H1 (cell line): ENCODE data around the gene GNAL. TPM values are rescaled to one million over a fixed set of nuclear protein-coding genes. Genes with fewer than 3 reads are reported as not detected.

ENCODE experiments used
- CTCF ChIA-PET: fragments of 300-600 bp; sonication (Branson Sonifier 250); formaldehyde crosslinking; loops from one replicate; lab custom pipeline; 2021; ENCODE audit not compliant: partially characterized antibody; lab: Charles Lee
- POLR2A ChIA-PET: fragments of 300-600 bp; sonication (Branson Sonifier 250); formaldehyde crosslinking; loops from one replicate; lab custom pipeline; 2021; ENCODE audit warnings: inconsistent platforms; ENCODE audit not compliant: partially characterized antibody; lab: Charles Lee
- DNase-seq, 2 experiments: peaks; one replicate each; pipeline versions ENCODE4 v3.0.0 to v3.0.0-alpha.2; 2010 to 2022; ENCODE audit warnings: low spot score in 2 of 2, low read depth in 1 of 2, mixed read lengths in 1 of 2
- FAIRE-seq: peaks from 2 replicates; lab custom pipeline; 2011; peaks lifted over from hg19 to GRCh38; lab: Jason Lieb, UNC
- H2AFZ ChIP-seq: 2 replicates; pipeline ENCODE4 v1.8.1; 2012; ENCODE audit warnings: low read length, inconsistent platforms
- H2AK5ac ChIP-seq: 2 replicates; pipeline ENCODE4 v1.6.1; 2013; ENCODE audit warnings: low read depth, low read length
- H2BK120ac ChIP-seq: replicated peaks from 2 replicates; pipeline ENCODE3; 2013; ENCODE audit warnings: low read depth, low read length, inconsistent platforms
- H2BK12ac ChIP-seq: 2 replicates; pipeline ENCODE4 v1.6.1; 2013; ENCODE audit warnings: low read depth, low read length
- H2BK15ac ChIP-seq: 2 replicates; pipeline ENCODE4 v1.6.1; 2013; ENCODE audit warnings: low read length
- H2BK20ac ChIP-seq: 2 replicates; pipeline ENCODE4 v1.6.1; 2013; ENCODE audit warnings: low read length
- H2BK5ac ChIP-seq: 2 replicates; pipeline ENCODE4 v1.6.1; 2013; ENCODE audit warnings: low read depth, low read length
- H3K14ac ChIP-seq: 2 replicates; pipeline ENCODE4 v1.6.1; 2013; ENCODE audit warnings: inconsistent platforms; ENCODE audit not compliant: insufficient read length
- H3K18ac ChIP-seq: 2 replicates; pipeline ENCODE4 v1.6.1; 2013; ENCODE audit warnings: low read length; ENCODE audit errors: extremely low read depth
- H3K23ac ChIP-seq: 2 replicates; pipeline ENCODE4 v1.6.1; 2013; ENCODE audit warnings: inconsistent platforms; ENCODE audit not compliant: insufficient read length
- H3K23me2 ChIP-seq: 2 replicates; pipeline ENCODE4 v1.6.1; 2013; ENCODE audit warnings: low read depth, low read length
- H3K27ac ChIP-seq: 2 replicates; pipeline ENCODE4 v1.6.1; 2011; ENCODE audit warnings: low read depth, low read length, inconsistent platforms
- H3K27me3 ChIP-seq, 4 experiments: replicated peaks in 1 of 4; 1 replicate in 1 of 4; 2 replicates in 3 of 4; pipeline versions ENCODE4 v1.6.1 to v1.8.1; 2011 to 2013; ENCODE audit warnings: low read length in 3 of 4, mild to moderate bottlenecking in 3 of 4, inconsistent platforms in 2 of 4, mixed read lengths in 2 of 4, moderate library complexity in 1 of 4; ENCODE audit not compliant: control insufficient read depth in 3 of 4, insufficient read depth in 3 of 4; ENCODE audit errors: extremely low read depth in 1 of 4
- H3K36me3 ChIP-seq, 4 experiments: 2 replicates each; pipeline versions ENCODE4 v1.6.1 to v1.8.1; 2011 to 2013; ENCODE audit warnings: mild to moderate bottlenecking in 4 of 4, low read length in 3 of 4, moderate library complexity in 2 of 4, control low read depth in 1 of 4, inconsistent platforms in 1 of 4; ENCODE audit not compliant: insufficient read depth in 4 of 4, control insufficient read depth in 2 of 4
- H3K4ac ChIP-seq: replicated peaks from 2 replicates; pipeline ENCODE3; 2013; ENCODE audit warnings: low read length, low read depth, mixed read lengths, inconsistent platforms; ENCODE audit not compliant: insufficient read length
- H3K4me1 ChIP-seq, 4 experiments: replicated peaks in 1 of 4; 1 replicate in 1 of 4; 2 replicates in 3 of 4; pipeline versions ENCODE4 v1.6.1 to v1.8.1; 2011 to 2013; ENCODE audit warnings: low read length in 3 of 4, inconsistent platforms in 2 of 4, mixed read lengths in 1 of 4; ENCODE audit not compliant: insufficient read depth in 4 of 4, control insufficient read depth in 3 of 4
- H3K4me2 ChIP-seq, 2 experiments: 2 replicates each; pipeline versions ENCODE4 v1.6.1 to v1.8.1; 2011 to 2013; ENCODE audit warnings: low read depth in 2 of 2, low read length in 2 of 2, control low read depth in 1 of 2, inconsistent platforms in 1 of 2, mild to moderate bottlenecking in 1 of 2; ENCODE audit not compliant: insufficient read depth in 1 of 2
- H3K4me3 ChIP-seq, 4 experiments: fragments of 200-600, 300-600 bp in 1 of 4; sonication (generic), shearing (Covaris generic), sonication (Bioruptor Twin) in 1 of 4; 2 replicates each; pipeline versions ENCODE4 v1.5.1 to v1.8.1; 2011 to 2016; ENCODE audit warnings: low read length in 4 of 4, low read depth in 3 of 4, control low read depth in 2 of 4, inconsistent platforms in 2 of 4, mild to moderate bottlenecking in 2 of 4, mixed read lengths in 1 of 4, moderate library complexity in 1 of 4; ENCODE audit not compliant: insufficient read depth in 2 of 4; ENCODE audit errors: extremely low read depth in 1 of 4
- H3K56ac ChIP-seq: replicated peaks from 2 replicates; pipeline ENCODE3; 2013; ENCODE audit warnings: low read depth, mild to moderate bottlenecking, mixed read lengths, low read length, inconsistent platforms; ENCODE audit not compliant: insufficient read length
- H3K79me1 ChIP-seq: 2 replicates; pipeline ENCODE4 v1.6.1; 2013; ENCODE audit warnings: low read depth, low read length, control low read depth
- H3K79me2 ChIP-seq, 2 experiments: 2 replicates each; pipeline versions ENCODE4 v1.6.1 to v1.8.1; 2012 to 2013; ENCODE audit warnings: low read length in 2 of 2, mild to moderate bottlenecking in 2 of 2, inconsistent platforms in 1 of 2; ENCODE audit not compliant: insufficient read depth in 2 of 2, control insufficient read depth in 1 of 2
- H3K9ac ChIP-seq, 4 experiments: replicated peaks in 1 of 4; 1 replicate in 1 of 4; 2 replicates in 3 of 4; pipeline versions ENCODE4 v1.6.1 to v1.8.1; 2011 to 2013; ENCODE audit warnings: low read depth in 3 of 4, low read length in 3 of 4, control low read depth in 2 of 4, mild to moderate bottlenecking in 2 of 4, moderate library complexity in 2 of 4, inconsistent platforms in 1 of 4; ENCODE audit errors: extremely low read depth in 1 of 4
- H3K9me3 ChIP-seq, 2 experiments: 2 replicates each; pipeline versions ENCODE4 v1.6.1 to v1.8.1; 2012 to 2013; ENCODE audit warnings: mild to moderate bottlenecking in 2 of 2, moderate library complexity in 2 of 2, control low read depth in 1 of 2, inconsistent platforms in 1 of 2, low read depth in 1 of 2, low read length in 1 of 2, mixed read lengths in 1 of 2; ENCODE audit not compliant: insufficient read depth in 2 of 2
- H4K20me1 ChIP-seq, 2 experiments: replicated peaks in 1 of 2; 2 replicates each; pipeline versions ENCODE3 to v1.8.1; 2011 to 2013; ENCODE audit warnings: inconsistent platforms in 2 of 2, low read length in 2 of 2, mild to moderate bottlenecking in 1 of 2; ENCODE audit not compliant: insufficient read depth in 2 of 2, control insufficient read depth in 1 of 2
- H4K5ac ChIP-seq: 2 replicates; pipeline ENCODE4 v1.6.1; 2013; ENCODE audit warnings: low read length, low read depth, mixed read lengths, inconsistent platforms; ENCODE audit not compliant: insufficient read length
- H4K8ac ChIP-seq: 2 replicates; pipeline ENCODE4 v1.8.0; 2013; ENCODE audit warnings: mild to moderate bottlenecking, moderate library complexity, low read length, inconsistent platforms; ENCODE audit not compliant: insufficient read depth; ENCODE audit errors: extremely low read depth
- H4K91ac ChIP-seq: replicated peaks from 2 replicates; pipeline ENCODE3; 2013; ENCODE audit warnings: low read length, mixed read lengths, inconsistent platforms; ENCODE audit not compliant: insufficient read length
- GABPA ChIP-seq: IDR thresholded peaks from 2 replicates; pipeline ENCODE4 v1.6.1; 2011; ENCODE audit warnings: mild to moderate bottlenecking, low read length, moderate library complexity, borderline replicate concordance; ENCODE audit not compliant: insufficient read depth
- SIX5 ChIP-seq: IDR thresholded peaks from 2 replicates; pipeline ENCODE4 v1.6.1; 2011; ENCODE audit warnings: mild to moderate bottlenecking, low read depth, low read length
- WGBS, 2 experiments: shearing (Covaris generic) in 1 of 2; methylation state at CpG; one replicate each; pipeline versions ENCODE4 v1.1.6 to v1.1.7; 2013 to 2015; ENCODE audit warnings: low lambda C conversion rate in 2 of 2, mixed read lengths in 2 of 2, inconsistent platforms in 1 of 2, low coverage in 1 of 2, missing lambda C conversion rate in 1 of 2; ENCODE audit not compliant: insufficient replicate concordance in 2 of 2, insufficient coverage in 1 of 2, insufficient read length in 1 of 2; ENCODE audit errors: extremely low coverage in 1 of 2, missing lambda C conversion rate in 1 of 2; 5-methylcytosine and 5-hydroxymethylcytosine counted together
- polyA plus RNA-seq, 7 experiments: library from polyadenylated mRNA; depleted of rRNA in 3 of 7; stranded (reverse) in 5 of 7; unstranded in 2 of 7; fragments of >200 nt in 5 of 7; fragments of 200-250 nt in 2 of 7; gene quantifications; 1 replicate in 5 of 7; 2 replicates in 1 of 7; 4 replicates in 1 of 7; pipeline versions ENCODE4 v1.2.1 to v1.2.3, GENCODE V29; 2011 to 2013; ENCODE audit warnings: missing spikeins in 2 of 7, mixed read lengths in 2 of 7
- total RNA-seq: library from RNA; stranded (reverse); fragmentation: NEBNext Ultra II Directional; extraction: Animal tissue kit (Norgen Biotek cat#: 25700); gene quantifications from 2 replicates; pipeline ENCODE4 v1.2.1, GENCODE V29; 2021
- TF ChIP-seq, protein P1 (sequence below): IDR thresholded peaks from 2 replicates; pipeline ENCODE4 v1.6.1; 2012; ENCODE audit warnings: inconsistent platforms
- TF ChIP-seq, protein P2 (sequence below): IDR thresholded peaks from 2 replicates; pipeline ENCODE4 v1.6.1; 2012; ENCODE audit warnings: inconsistent platforms

GNAL gene
- total and polyA plus RNA-seq, 2 of the 8 experiments (the other 6 are each of a cell fraction or from before 2014, with no cell fraction given): 13.2 to 18.3 TPM

DNA sequence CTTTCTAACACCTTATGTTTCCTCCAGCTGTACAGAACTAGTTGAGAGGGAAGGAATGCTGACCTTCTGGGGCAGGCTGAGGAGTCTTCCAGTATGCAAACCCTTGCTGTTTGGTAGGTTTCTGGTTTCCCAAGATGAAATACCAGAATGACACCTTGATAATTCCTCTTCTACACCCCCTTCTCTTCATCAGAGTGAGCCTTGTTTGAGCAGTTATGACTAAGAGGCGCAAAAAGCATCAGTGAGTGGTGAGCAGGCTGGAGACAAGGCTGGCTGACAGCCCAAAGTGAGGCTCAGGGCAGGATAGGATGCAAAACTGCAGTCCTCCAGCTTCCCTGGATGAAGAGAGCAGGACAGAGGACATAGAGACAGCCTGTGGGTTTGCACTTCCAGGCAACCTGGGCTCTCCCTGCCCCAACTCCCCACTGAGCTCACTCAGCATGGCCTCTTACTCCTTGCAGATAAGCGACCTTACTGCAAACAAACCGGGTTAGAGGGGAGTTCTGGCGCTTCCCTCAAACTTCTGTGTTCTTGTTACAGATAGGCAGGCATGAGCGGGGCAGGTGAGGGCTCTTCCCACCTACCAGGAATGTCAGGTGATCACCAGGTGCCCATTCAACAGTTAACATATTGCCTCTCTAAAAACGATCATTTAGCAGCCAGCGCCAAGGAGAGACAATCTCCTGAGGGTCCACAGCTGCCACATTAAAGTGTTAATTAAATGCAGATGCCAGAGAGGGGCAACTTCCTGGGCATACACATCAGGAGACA is 213.6 kb downstream of the GNAL start:
- H3K27me3 ChIP-seq: no peaks in the 10 kb centered on the region
- H4K5ac ChIP-seq: no peak overlapping the region
- no peak overlapping the region for H3K23ac ChIP-seq
- H3K4me3 ChIP-seq: no peak overlapping the region
- H2BK12ac ChIP-seq: no peak overlapping the region; the same call in 1 of the 2 replicates
- H2BK5ac ChIP-seq: peak overlapping the region; percentile 46; the same call in 1 of the 2 replicates
- H3K27ac ChIP-seq: no peak overlapping the region
- H4K20me1 ChIP-seq: no peaks in the 10 kb centered on the region
- H3K36me3 ChIP-seq: no peaks in the 10 kb centered on the region
- FAIRE-seq: no peak
- no peak overlapping the region for H3K56ac ChIP-seq
- H3K79me2 ChIP-seq: no peaks in the 10 kb centered on the region
- 52% methylated on average over 7 of the region's 7 CpGs; no CpG with 5 or more reads in 1 of the 2 experiments for WGBS, 2 experiments
- H3K4ac ChIP-seq: no peak overlapping the region
- no peak overlapping the region for H3K9ac ChIP-seq
- H3K9me3 ChIP-seq: no peaks in the 10 kb centered on the region
- H4K91ac ChIP-seq: no peak overlapping the region
- H3K4me1 ChIP-seq: peaks cover 3 to 21% (median 15%) of the 10 kb centered on the region in 4 experiments; a peak in 6 of 7 replicates
- H2BK20ac ChIP-seq: no peak overlapping the region
- POLR2A ChIA-PET: interaction anchor here (1.1 to 1.4 kb wide), 2 partner anchors 22 to 35 kb away, joined by 3 read pairs; no protein-coding TSS in a partner anchor
- H3K79me1 ChIP-seq: no peaks in the 10 kb centered on the region
- H2BK120ac ChIP-seq: no peak overlapping the region
- TF ChIP-seq SIX5 (no peak), GABPA (no peak)
- TF ChIP-seq, protein P1, sequence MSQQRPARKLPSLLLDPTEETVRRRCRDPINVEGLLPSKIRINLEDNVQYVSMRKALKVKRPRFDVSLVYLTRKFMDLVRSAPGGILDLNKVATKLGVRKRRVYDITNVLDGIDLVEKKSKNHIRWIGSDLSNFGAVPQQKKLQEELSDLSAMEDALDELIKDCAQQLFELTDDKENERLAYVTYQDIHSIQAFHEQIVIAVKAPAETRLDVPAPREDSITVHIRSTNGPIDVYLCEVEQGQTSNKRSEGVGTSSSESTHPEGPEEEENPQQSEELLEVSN: peak; percentile 83
- TF ChIP-seq, protein P2, sequence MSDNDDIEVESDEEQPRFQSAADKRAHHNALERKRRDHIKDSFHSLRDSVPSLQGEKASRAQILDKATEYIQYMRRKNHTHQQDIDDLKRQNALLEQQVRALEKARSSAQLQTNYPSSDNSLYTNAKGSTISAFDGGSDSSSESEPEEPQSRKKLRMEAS: peak; percentile 70
- H2AFZ ChIP-seq: no peak overlapping the region
- H3K14ac ChIP-seq: no peak overlapping the region
- H3K4me2 ChIP-seq: 0 out of 4 replicates have a peak overlapping the region, but pooled peaks of 1 of the 2 experiments have one; percentile 3
- H3K23me2 ChIP-seq: peaks cover 5% of the 10 kb centered on the region; the same call in 1 of the 2 replicates
- H3K18ac ChIP-seq: no peak overlapping the region
- H2BK15ac ChIP-seq: no peak overlapping the region
- CTCF ChIA-PET: interaction anchor here (1.5 kb wide), 2 partner anchors 35 to 92 kb away, joined by 5 to 6 read pairs; no protein-coding TSS in a partner anchor
- no peak for DNase-seq
- H4K8ac ChIP-seq: no peak overlapping the region
- H2AK5ac ChIP-seq: no peak overlapping the region
